ENCODE results near the gene TAGLN3. TPM values are rescaled to one million over a fixed set of nuclear protein-coding genes. Genes with fewer than 3 reads are reported as not detected.

The TAGLN3 gene
- total and polyA plus RNA-seq, 3 donors from 2014 or later, result 0.37 TPM; not detected in 2

- no peak for DNase-seq
- no peaks in the 10 kb centered on the region for H3K36me3 ChIP-seq (ENCODE audit: low read depth, missing control alignments)
- H3K9me3 ChIP-seq, result no peaks in the 10 kb centered on the region
- H3K27ac ChIP-seq, result no peak overlapping the region
- TF ChIP-seq POLR2A (IDR thresholded peaks at IDR 0.05) (no peak), CTCF (IDR thresholded peaks at IDR 0.05) (no peak)
- H3K4me1 ChIP-seq, result no peaks in the 10 kb centered on the region
- no peak overlapping the region for H3K4me3 ChIP-seq
- 78 to 89% methylated on average over 2 of the region's 2 CpGs for whole genome bisulfite sequencing, 2 donors
- H3K27me3 ChIP-seq, result no peaks in the 10 kb centered on the region
- intact Hi-C loops (cut with DNase I; ENCODE audit: low total_unique reads), result no loop called here
These were observed 10.9 kb downstream of the TAGLN3 start for GRCh38 chr3:112009670-112010069.

GRCh38 chr3:112010636-112011035 is 11.9 kb downstream of the TAGLN3 start:
- TF ChIP-seq POLR2A (IDR thresholded peaks at IDR 0.05) (no peak), CTCF (IDR thresholded peaks at IDR 0.05) (no peak)
- Histone ChIP-seq H3K9me3 (no peaks in the 10 kb centered on the region), H3K27me3 (no peaks in the 10 kb centered on the region), H3K4me1 (no peaks in the 10 kb centered on the region), H3K36me3 (ENCODE audit: low read depth, missing control alignments) (no peaks in the 10 kb centered on the region), H3K4me3 (no peak overlapping the region), H3K27ac (no peak overlapping the region)
- 55 to 61% methylated on average over 3 of the region's 3 CpGs for WGBS, 2 donors
- DNase-seq, result no peak
- intact Hi-C loops (cut with DNase I; ENCODE audit: low total_unique reads), result no loop called here

- no peaks in the 10 kb centered on the region for H3K4me1 ChIP-seq
- TF ChIP-seq POLR2A (IDR thresholded peaks at IDR 0.05) (no peak), CTCF (IDR thresholded peaks at IDR 0.05) (no peak)
- no peaks in the 10 kb centered on the region for H3K36me3 ChIP-seq (ENCODE audit: low read depth, missing control alignments)
- DNase-seq, result no peak
- intact Hi-C loops (cut with DNase I; ENCODE audit: low total_unique reads), result no loop called here
- no peak overlapping the region for H3K4me3 ChIP-seq
- no peaks in the 10 kb centered on the region for H3K9me3 ChIP-seq
- H3K27ac ChIP-seq, result no peak overlapping the region
- no peaks in the 10 kb centered on the region for H3K27me3 ChIP-seq
- WGBS, 2 donors, result 75 to 83% methylated on average over 6 of the region's 6 CpGs
These were observed 12.7 kb downstream of the TAGLN3 start for GRCh38 chr3:112011376-112011940.

- no peaks in the 10 kb centered on the region for H3K27me3 ChIP-seq
- no peaks in the 10 kb centered on the region for H3K9me3 ChIP-seq
- no peaks in the 10 kb centered on the region for H3K36me3 ChIP-seq (ENCODE audit: low read depth, missing control alignments)
- WGBS, 2 donors, result 65 to 68% methylated on average over 6 of the region's 6 CpGs
- no peak overlapping the region for H3K27ac ChIP-seq
- no peaks in the 10 kb centered on the region for H3K4me1 ChIP-seq
- TF ChIP-seq CTCF (IDR thresholded peaks at IDR 0.05) (no peak), POLR2A (IDR thresholded peaks at IDR 0.05) (no peak)
- no peak for DNase-seq
- intact Hi-C loops (cut with DNase I; ENCODE audit: low total_unique reads), result no loop called here
- H3K4me3 ChIP-seq, result no peak overlapping the region
These were observed 13.7 kb downstream of the TAGLN3 start for GRCh38 chr3:112012205-112012992.

All from testis (tissue), 3 donors.